ENCODE data around the gene BRCA1.

BRCA1 gene

GRCh38 chr17:43033948-43034881 is 90.9 kb downstream of the BRCA1 start:
- no peak for TF ChIP-seq ZNF565 (CRISPR knock-in tag; conservative IDR thresholded peaks at IDR 0.05; ENCODE audit: low read depth)
- no peak for TF ChIP-seq ZFP30 (CRISPR knock-in tag; IDR thresholded peaks at IDR 0.05)
- TF ChIP-seq ISL1 (CRISPR knock-in tag; IDR thresholded peaks at IDR 0.05), result no peak
- no peak for TF ChIP-seq CSRNP3 (CRISPR knock-in tag; IDR thresholded peaks at IDR 0.05)
- TF ChIP-seq TCF4 (CRISPR knock-in tag; IDR thresholded peaks at IDR 0.05; ENCODE audit: borderline replicate concordance), result no peak
- no peak for TF ChIP-seq RARB (CRISPR knock-in tag; IDR thresholded peaks at IDR 0.05)
- no peak for TF ChIP-seq PPARA (CRISPR knock-in tag; IDR thresholded peaks at IDR 0.05; ENCODE audit: borderline replicate concordance)
- TF ChIP-seq ARNTL (CRISPR knock-in tag; IDR thresholded peaks at IDR 0.05; ENCODE audit: borderline replicate concordance, low read depth), result no peak
- TF ChIP-seq PATZ1 (CRISPR knock-in tag; IDR thresholded peaks at IDR 0.05; ENCODE audit: borderline replicate concordance), result no peak
- no peak for TF ChIP-seq CREB5 (CRISPR knock-in tag; IDR thresholded peaks at IDR 0.05; ENCODE audit: low read depth)
- no peak for TF ChIP-seq BACH2 (CRISPR knock-in tag; IDR thresholded peaks at IDR 0.05; ENCODE audit: borderline replicate concordance)
- peak; percentile 41; the same call in 2 of the 3 replicates for ATAC-seq

GRCh38 chr17:43031666-43032065 is 93.5 kb downstream of the BRCA1 start:
- TF ChIP-seq OSR1 (CRISPR knock-in tag; IDR thresholded peaks at IDR 0.05) (no peak), TOX (CRISPR knock-in tag; IDR thresholded peaks at IDR 0.05; ENCODE audit: borderline replicate concordance) (no peak), ZNF8 (CRISPR knock-in tag; IDR thresholded peaks at IDR 0.05) (no peak), TCF4 (CRISPR knock-in tag; IDR thresholded peaks at IDR 0.05; ENCODE audit: borderline replicate concordance) (no peak)
- ATAC-seq, result no peak

- TF ChIP-seq PATZ1 (CRISPR knock-in tag; IDR thresholded peaks at IDR 0.05; ENCODE audit: borderline replicate concordance), result no peak
- no peak for TF ChIP-seq ZNF565 (CRISPR knock-in tag; conservative IDR thresholded peaks at IDR 0.05; ENCODE audit: low read depth)
- no peak for TF ChIP-seq PPARA (CRISPR knock-in tag; IDR thresholded peaks at IDR 0.05; ENCODE audit: borderline replicate concordance)
- TF ChIP-seq ZFP3 (CRISPR knock-in tag; IDR thresholded peaks at IDR 0.05), result peak; percentile 51; the same call in 1 of the 2 replicates
- no peak for TF ChIP-seq BACH2 (CRISPR knock-in tag; IDR thresholded peaks at IDR 0.05; ENCODE audit: borderline replicate concordance)
- no peak for TF ChIP-seq CSRNP3 (CRISPR knock-in tag; IDR thresholded peaks at IDR 0.05)
- no peak for ATAC-seq
Observed at GRCh38 chr17:43030137-43030767, 94.9 kb downstream of the BRCA1 start.

- TF ChIP-seq ESRRG (CRISPR knock-in tag; IDR thresholded peaks at IDR 0.05) (no peak), CREB5 (CRISPR knock-in tag; IDR thresholded peaks at IDR 0.05; ENCODE audit: low read depth) (no peak), ZNF8 (CRISPR knock-in tag; IDR thresholded peaks at IDR 0.05) (no peak)
- no peak for ATAC-seq
Observed at GRCh38 chr17:43028221-43028861, 96.8 kb downstream of the BRCA1 start.
